PC-3 (cell line): ENCODE data around the gene SERPINB6.

Experiments used
- CTCF ChIP-seq: fragments of 300-600 bp; sonication (generic); conservative IDR thresholded peaks from 2 replicates; pipeline ENCODE4 v1.5.1; 2017; ENCODE audit warnings: antibody characterized with exemption, low read depth, mild to moderate bottlenecking, low read length
- EZH2 ChIP-seq: fragments of 300-600 bp; sonication (generic); IDR thresholded peaks from one replicate; pipeline ENCODE4 v1.6.1; 2017; ENCODE audit warnings: antibody characterized with exemption, mild to moderate bottlenecking, low read length; ENCODE audit not compliant: unreplicated experiment

- TF ChIP-seq CTCF (no peak), EZH2 (no peak)
Observed at GRCh38 chr6:2962004-2962403, 9.4 kb downstream of the SERPINB6 start.
